PC-9 (cell line): ENCODE results near the gene TCF12.
"Not testable (repeated sequence)": the region's sequence is repeated elsewhere in the genome, so short reads cannot be mapped to it uniquely, and the experiment has no call there.

Experiments used
- CTCF ChIP-seq: fragments of 200-600 bp; sonication (generic); conservative IDR thresholded peaks from 2 replicates; pipeline ENCODE4 v1.6.1; 2017; ENCODE audit warnings: mixed run types, antibody characterized with exemption, mild to moderate bottlenecking, moderate library complexity
- EZH2 ChIP-seq: fragments of 200-600 bp; sonication (generic); IDR thresholded peaks from 2 replicates; pipeline ENCODE4 v1.8.0; 2017; ENCODE audit warnings: antibody characterized with exemption, low read depth

GRCh38 chr15:56932509-56932868 is 14.0 kb downstream of the TCF12 start:
- not testable (repeated sequence) for TF ChIP-seq CTCF, EZH2
